ENCODE data around the gene S100A14. TPM values are rescaled to one million over a fixed set of nuclear protein-coding genes. Genes with fewer than 3 reads are reported as not detected.

S100A14 gene
- total RNA-seq, 2 experiments from 2014 or later = not detected

- Histone ChIP-seq H3K4me2 (ENCODE audit: low read length) (no peak overlapping the region), H4K20me1 (ENCODE audit: insufficient read depth, low read length) (no peaks in the 10 kb centered on the region), H3K4me1 (ENCODE audit: insufficient read depth, low read length, poor library complexity, severe bottlenecking) (peaks cover 4% of the 10 kb centered on the region), H3K36me3 (ENCODE audit: insufficient read depth, low read length) (no peaks in the 10 kb centered on the region), H3K9me3 (ENCODE audit: low read length) (no peaks in the 10 kb centered on the region), H3K79me2 (ENCODE audit: insufficient read depth, low read depth, low read length) (no peaks in the 10 kb centered on the region), H3K4me3 (ENCODE audit: low read depth, low read length, poor library complexity, severe bottlenecking) (no peak overlapping the region), H2AFZ (ENCODE audit: low read length) (no peak overlapping the region), H3K9me2 (ENCODE audit: insufficient read depth, low read length) (no peaks in the 10 kb centered on the region), H3K27ac (ENCODE audit: low read depth, low read length, poor library complexity, severe bottlenecking) (no peak overlapping the region)
- TF ChIP-seq EZH2phosphoT487 (IDR thresholded peaks at IDR 0.05; ENCODE audit: borderline replicate concordance, low read depth, low read length) (no peak), CTCF (conservative IDR thresholded peaks at IDR 0.05; ENCODE audit: low read length) (no peak)
- CTCF ChIA-PET (ENCODE audit: unreplicated experiment) = no interaction called here
- DNase-seq (ENCODE audit: low spot score) = no peak
- POLR2A ChIA-PET = interaction anchor here (0.6 kb wide), 1 partner anchor 65 kb away, joined by 3 read pairs; no protein-coding TSS in a partner anchor
- intact Hi-C loops (cut with micrococcal nuclease; ENCODE audit: unreplicated experiment) = no loop called here
- no TSS peak for BruUV-seq (replicated peaks)
Observed at GRCh38 chr1:153566414-153567371, 49.4 kb downstream of the S100A14 start.

GRCh38 chr1:153565529-153566374 is 50.4 kb downstream of the S100A14 start, which contains the start of gene S100A2:
Gene S100A2, minus strand, starts transcription at chr1:153565844. Its CDS starts 1,967 bp downstream, at chr1:153563877.
- Histone ChIP-seq H3K4me2 (ENCODE audit: low read length) (no peak within 1 kb of the TSS), H3K4me1 (ENCODE audit: insufficient read depth, low read length, poor library complexity, severe bottlenecking) (peaks cover 4% of the 10 kb centered on the region), H4K20me1 (ENCODE audit: insufficient read depth, low read length) (no peaks in the 10 kb centered on the region), H3K79me2 (ENCODE audit: insufficient read depth, low read depth, low read length) (no peaks in the 10 kb centered on the region), H2AFZ (ENCODE audit: low read length) (peak within 1 kb of the TSS; percentile 8; the same call in 1 of the 2 replicates), H3K36me3 (ENCODE audit: insufficient read depth, low read length) (no peaks in the 10 kb centered on the region), H3K9me3 (ENCODE audit: low read length) (no peaks in the 10 kb centered on the region), H3K9me2 (ENCODE audit: insufficient read depth, low read length) (no peaks in the 10 kb centered on the region), H3K4me3 (ENCODE audit: low read depth, low read length, poor library complexity, severe bottlenecking) (no peak within 1 kb of the TSS), H3K27ac (ENCODE audit: low read depth, low read length, poor library complexity, severe bottlenecking) (no peak within 1 kb of the TSS)
- intact Hi-C loops (cut with micrococcal nuclease; ENCODE audit: unreplicated experiment) = no loop called here
- ChIA-PET POLR2A (no interaction called here), CTCF (ENCODE audit: unreplicated experiment) (no interaction called here)
- TF ChIP-seq EZH2phosphoT487 (IDR thresholded peaks at IDR 0.05; ENCODE audit: borderline replicate concordance, low read depth, low read length) (no peak), CTCF (conservative IDR thresholded peaks at IDR 0.05; ENCODE audit: low read length) (no peak)
- no peak for DNase-seq (ENCODE audit: low spot score)
- no TSS peak for BruUV-seq (replicated peaks)

Other genes with a start within 250 kb of the S100A14 start
- gene S100A12, start 240.7 kb downstream of the S100A14 start, total RNA-seq (2014; rRNA removed; shearing (Covaris generic)) = not detected in 2 replicates
- gene S100A12, start 240.7 kb downstream of the S100A14 start, total RNA-seq (2022) = not detected in 2 replicates
- gene S100A8, start 225.3 kb downstream of the S100A14 start, total RNA-seq (2014; rRNA removed; shearing (Covaris generic)) = not detected in 2 replicates
- gene S100A8, start 225.3 kb downstream of the S100A14 start, total RNA-seq (2022) = not detected in 2 replicates
- gene S100A7A, start 199.8 kb downstream of the S100A14 start, total RNA-seq (2014; rRNA removed; shearing (Covaris generic)) = not detected in 2 replicates
- gene S100A7A, start 199.8 kb downstream of the S100A14 start, total RNA-seq (2022) = not detected in 2 replicates
- gene S100A7, start 155.7 kb downstream of the S100A14 start, total RNA-seq (2014; rRNA removed; shearing (Covaris generic)) = not detected in 2 replicates
- not detected in 2 replicates for gene S100A7, start 155.7 kb downstream of the S100A14 start, total RNA-seq (2022)
- gene S100A6, start 80.3 kb downstream of the S100A14 start, total RNA-seq (2014; rRNA removed; shearing (Covaris generic)) = not detected in 2 replicates
- not detected in 2 replicates for gene S100A6, start 80.3 kb downstream of the S100A14 start, total RNA-seq (2022)
- gene S100A5, start 75.4 kb downstream of the S100A14 start, total RNA-seq (2014; rRNA removed; shearing (Covaris generic)) = not detected in 2 replicates
- gene S100A5, start 75.4 kb downstream of the S100A14 start, total RNA-seq (2022) = not detected in 2 replicates
- 1.6 and 3.6 TPM in 2 replicates for gene S100A4, start 70.5 kb downstream of the S100A14 start, total RNA-seq (2014; rRNA removed; shearing (Covaris generic))
- 0.53 and 1.9 TPM in 2 replicates for gene S100A4, start 70.5 kb downstream of the S100A14 start, total RNA-seq (2022)
- not detected in 2 replicates for gene S100A3, start 67.1 kb downstream of the S100A14 start, total RNA-seq (2014; rRNA removed; shearing (Covaris generic))
- gene S100A3, start 67.1 kb downstream of the S100A14 start, total RNA-seq (2022) = not detected in 2 replicates
- gene S100A2, start 50.5 kb downstream of the S100A14 start, total RNA-seq (2014; rRNA removed; shearing (Covaris generic)) = not detected in 2 replicates
- 1.4 TPM in 1 of 2 replicates, not detected in the other for gene S100A2, start 50.5 kb downstream of the S100A14 start, total RNA-seq (2022)
- gene S100A16, start 3.2 kb downstream of the S100A14 start, total RNA-seq (2014; rRNA removed; shearing (Covaris generic)) = not detected in 2 replicates
- gene S100A16, start 3.2 kb downstream of the S100A14 start, total RNA-seq (2022) = 0.33 TPM in 1 of 2 replicates, not detected in the other
- 2.7 and 4.8 TPM in 2 replicates for gene S100A13, start 11.2 kb upstream of the S100A14 start, total RNA-seq (2014; rRNA removed; shearing (Covaris generic))
- 6.9 and 10.3 TPM in 2 replicates for gene S100A13, start 11.2 kb upstream of the S100A14 start, total RNA-seq (2022)
- not detected in 2 replicates for gene S100A1, start 12.1 kb upstream of the S100A14 start, total RNA-seq (2014; rRNA removed; shearing (Covaris generic))
- gene S100A1, start 12.1 kb upstream of the S100A14 start, total RNA-seq (2022) = not detected in 2 replicates
- 70.9 and 85.3 TPM in 2 replicates for gene CHTOP, start 17.7 kb upstream of the S100A14 start, total RNA-seq (2014; rRNA removed; shearing (Covaris generic))
- gene CHTOP, start 17.7 kb upstream of the S100A14 start, total RNA-seq (2022) = 106 and 107 TPM in 2 replicates
- 33.2 and 44.5 TPM in 2 replicates for gene SNAPIN, start 42.4 kb upstream of the S100A14 start, total RNA-seq (2014; rRNA removed; shearing (Covaris generic))
- gene SNAPIN, start 42.4 kb upstream of the S100A14 start, total RNA-seq (2022) = 31.1 and 33.7 TPM in 2 replicates
- gene ILF2, start 54.7 kb upstream of the S100A14 start, total RNA-seq (2014; rRNA removed; shearing (Covaris generic)) = 287 and 300 TPM in 2 replicates
- gene ILF2, start 54.7 kb upstream of the S100A14 start, total RNA-seq (2022) = 319 and 334 TPM in 2 replicates
- gene NPR1, start 62.4 kb upstream of the S100A14 start, total RNA-seq (2014; rRNA removed; shearing (Covaris generic)) = 0.03 TPM in 1 of 2 replicates, not detected in the other
- gene NPR1, start 62.4 kb upstream of the S100A14 start, total RNA-seq (2022) = not detected in 2 replicates
- gene INTS3, start 111.7 kb upstream of the S100A14 start, total RNA-seq (2014; rRNA removed; shearing (Covaris generic)) = 31.6 and 33.5 TPM in 2 replicates
- gene INTS3, start 111.7 kb upstream of the S100A14 start, total RNA-seq (2022) = 65.8 and 67.3 TPM in 2 replicates
- gene SLC27A3, start 159.1 kb upstream of the S100A14 start, total RNA-seq (2014; rRNA removed; shearing (Covaris generic)) = 3.3 and 4.5 TPM in 2 replicates
- 7.7 and 10.2 TPM in 2 replicates for gene SLC27A3, start 159.1 kb upstream of the S100A14 start, total RNA-seq (2022)

Data from OCI-LY7 (cell line).